Endothelial cell of hepatic sinusoid (primary cell): ENCODE results near the gene EDC4.

Source experiments
- in situ Hi-C: cut with HindIII; loops from 2 replicates; pipeline ENCODE4 v1.10.0; 2017; ENCODE audit warnings: low sequenced_read_pairs

The EDC4 gene

DNA sequence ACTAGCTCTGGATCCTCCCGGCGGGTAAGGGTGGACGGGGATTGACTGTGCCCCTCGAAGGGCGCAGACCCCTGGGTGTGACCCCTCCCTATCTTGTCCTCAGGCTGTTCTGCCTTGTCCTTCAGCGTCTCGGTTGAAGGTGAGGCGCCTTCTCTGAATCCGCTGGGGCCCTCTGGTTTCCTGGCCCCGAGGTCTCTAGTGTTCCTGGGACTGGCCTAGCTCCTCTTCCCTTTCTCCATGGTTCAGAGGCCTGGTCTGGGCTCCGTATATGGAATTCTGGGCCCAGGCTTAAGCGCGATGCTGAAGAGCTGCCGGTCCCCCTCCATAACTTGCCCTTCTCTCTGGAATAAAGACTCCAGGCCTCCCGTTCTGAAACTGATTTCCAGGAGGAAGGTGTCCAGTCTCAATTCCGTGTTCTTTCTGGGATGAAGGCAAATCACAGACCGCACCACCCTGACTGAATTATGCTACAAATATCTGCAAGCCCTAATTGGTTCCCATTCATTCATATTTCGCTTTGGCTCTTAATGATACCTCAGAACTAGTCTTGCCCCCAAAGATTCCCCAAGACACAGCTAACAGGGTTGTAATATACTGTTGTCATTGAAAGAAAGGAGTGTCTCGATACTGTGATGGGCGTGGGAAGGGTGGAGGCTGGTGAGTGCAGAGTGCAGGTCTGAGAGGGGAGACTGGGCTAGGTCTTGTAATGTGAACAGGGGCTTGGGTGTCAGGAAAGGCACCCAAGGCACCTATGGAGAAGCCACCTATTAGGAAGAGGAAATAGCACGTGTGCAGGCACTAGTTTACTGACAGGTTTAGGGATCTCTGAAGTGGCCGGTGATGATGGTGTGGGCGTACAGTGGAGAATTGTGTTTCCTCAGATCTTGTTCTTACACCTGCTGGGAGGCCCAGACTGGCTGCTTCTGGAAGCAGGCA is 851 bp downstream of the EDC4 start:
- in situ Hi-C loops, result no loop called here

DNA sequence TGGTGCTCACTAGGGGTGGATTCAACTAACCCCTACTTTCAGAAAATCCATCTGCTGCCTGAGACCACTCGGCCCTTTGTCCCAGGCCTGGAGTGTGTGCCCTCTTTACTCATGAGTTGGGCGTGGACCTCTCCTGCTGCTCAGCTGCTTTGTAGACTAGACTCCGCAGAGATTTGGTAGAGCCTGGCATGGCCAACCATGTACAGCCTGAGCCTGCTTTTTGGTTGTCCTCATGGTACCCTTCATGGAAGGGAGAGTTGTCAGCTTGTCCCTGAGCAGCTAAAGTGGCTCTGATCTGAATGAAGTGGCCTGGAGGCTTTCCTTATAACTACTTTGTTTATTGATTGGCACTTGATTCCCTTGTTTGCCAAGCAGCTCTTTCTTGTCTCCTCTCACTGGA is 1.5 kb downstream of the EDC4 start:
- in situ Hi-C loops, result no loop called here

DNA sequence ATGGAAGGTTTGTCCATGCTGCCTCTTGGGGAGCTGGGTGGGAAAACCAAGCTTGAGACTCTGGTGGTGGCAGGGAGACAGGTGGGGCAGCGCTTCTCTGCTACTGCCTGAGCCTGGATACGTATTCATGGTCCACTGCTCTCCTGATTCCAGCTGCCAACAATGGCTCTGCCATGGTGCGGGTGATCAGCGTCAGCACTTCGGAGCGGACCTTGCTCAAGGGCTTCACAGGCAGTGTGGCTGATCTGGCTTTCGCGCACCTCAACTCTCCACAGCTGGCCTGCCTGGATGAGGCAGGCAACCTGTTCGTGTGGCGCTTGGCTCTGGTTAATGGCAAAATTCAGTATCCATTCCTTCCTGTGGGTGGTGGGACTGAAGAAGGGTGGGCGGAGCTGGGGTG is 4.2 kb downstream of the EDC4 start:
- in situ Hi-C loops, result loop anchor here (25.0 kb wide), 1 partner anchor 185 kb away; no protein-coding TSS in a partner anchor

DNA sequence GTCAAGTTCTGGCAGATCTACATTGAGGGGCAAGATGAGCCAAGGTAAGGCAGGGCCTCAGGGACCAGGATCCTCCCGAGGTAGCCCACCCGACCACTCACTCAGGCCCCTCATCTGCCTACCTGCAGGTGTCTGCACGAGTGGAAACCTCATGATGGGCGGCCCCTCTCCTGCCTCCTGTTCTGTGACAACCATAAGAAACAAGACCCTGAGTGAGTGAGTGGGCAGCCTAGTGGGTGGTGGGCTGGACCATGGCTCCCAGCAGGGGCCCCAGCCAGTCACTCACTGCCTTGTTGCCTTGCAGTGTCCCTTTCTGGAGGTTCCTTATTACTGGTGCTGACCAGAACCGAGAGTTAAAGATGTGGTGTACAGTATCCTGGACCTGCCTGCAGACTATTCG is 5.4 kb downstream of the EDC4 start:
- in situ Hi-C loops, result loop anchor here (25.0 kb wide), 1 partner anchor 184 kb away; no protein-coding TSS in a partner anchor

DNA sequence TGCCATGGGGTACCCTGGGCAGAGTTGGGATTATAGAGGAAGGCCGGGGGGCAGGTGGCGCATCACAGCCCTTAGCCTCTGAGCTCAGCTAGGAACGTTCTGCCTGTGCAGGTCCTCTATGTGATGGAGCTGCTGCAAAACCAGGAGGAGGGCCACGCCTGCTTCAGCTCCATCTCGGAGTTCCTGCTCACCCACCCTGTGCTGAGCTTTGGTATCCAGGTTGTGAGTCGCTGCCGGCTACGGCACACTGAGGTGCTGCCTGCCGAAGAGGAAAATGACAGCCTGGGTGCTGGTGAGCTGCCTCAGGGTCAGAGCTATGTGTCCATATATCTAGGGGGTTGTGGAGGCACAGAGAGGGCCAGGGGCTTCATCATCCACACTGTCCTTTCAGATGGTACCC is 6.0 kb downstream of the EDC4 start:
- in situ Hi-C loops, result loop anchor here (25.0 kb wide), 1 partner anchor 183 kb away; no protein-coding TSS in a partner anchor

DNA sequence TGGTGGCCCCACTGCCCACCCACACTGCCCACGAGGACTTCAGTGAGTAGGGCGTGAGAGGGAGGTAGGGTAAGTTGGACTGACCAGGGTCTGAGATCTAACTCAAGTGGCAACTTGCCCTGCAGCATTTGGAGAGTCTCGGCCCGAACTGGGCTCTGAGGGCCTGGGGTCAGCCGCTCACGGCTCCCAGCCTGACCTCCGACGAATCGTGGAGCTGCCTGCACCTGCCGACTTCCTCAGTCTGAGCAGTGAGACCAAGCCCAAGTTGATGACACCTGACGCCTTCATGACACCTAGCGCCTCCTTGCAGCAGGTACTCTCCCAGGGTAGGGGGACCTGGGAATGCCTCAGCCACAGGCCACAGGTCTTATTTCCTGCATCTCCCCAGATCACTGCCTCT is 6.6 kb downstream of the EDC4 start:
- in situ Hi-C loops, result loop anchor here (25.0 kb wide), 1 partner anchor 183 kb away; no protein-coding TSS in a partner anchor

DNA sequence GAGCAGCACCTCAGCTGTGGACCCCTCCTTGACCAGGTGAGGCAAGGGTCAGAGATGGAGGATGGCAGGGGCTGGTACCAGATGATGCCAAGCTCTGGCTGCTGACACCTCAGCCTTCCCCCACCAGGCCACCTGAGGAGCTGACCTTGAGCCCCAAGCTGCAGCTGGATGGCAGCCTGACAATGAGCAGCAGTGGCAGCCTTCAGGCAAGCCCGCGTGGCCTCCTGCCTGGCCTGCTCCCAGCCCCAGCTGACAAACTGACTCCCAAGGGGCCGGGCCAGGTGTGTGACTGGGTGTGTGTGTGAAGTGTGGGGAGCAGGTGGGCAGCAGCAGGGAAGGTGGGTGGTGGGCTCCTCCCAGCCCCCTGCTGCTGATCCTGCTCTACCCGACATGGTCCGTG is 7.1 kb downstream of the EDC4 start:
- in situ Hi-C loops, result loop anchor here (10.0 to 25.0 kb wide), 2 partner anchors 125 to 182 kb away; no protein-coding TSS in a partner anchor

DNA sequence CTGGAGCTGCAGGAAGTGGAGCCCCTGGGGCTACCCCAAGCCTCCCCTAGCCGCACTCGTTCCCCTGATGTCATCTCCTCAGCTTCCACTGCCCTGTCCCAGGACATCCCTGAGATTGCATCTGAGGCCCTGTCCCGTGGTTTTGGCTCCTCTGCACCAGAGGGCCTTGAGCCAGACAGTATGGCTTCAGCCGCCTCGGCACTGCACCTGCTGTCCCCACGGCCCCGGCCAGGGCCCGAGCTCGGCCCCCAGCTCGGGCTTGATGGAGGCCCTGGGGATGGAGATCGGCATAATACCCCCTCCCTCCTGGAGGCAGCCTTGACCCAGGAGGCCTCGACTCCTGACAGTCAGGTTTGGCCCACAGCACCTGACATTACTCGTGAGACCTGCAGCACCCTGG is 7.7 kb downstream of the EDC4 start:
- in situ Hi-C loops, result loop anchor here (10.0 to 25.0 kb wide), 2 partner anchors 124 to 182 kb away; no protein-coding TSS in a partner anchor

DNA sequence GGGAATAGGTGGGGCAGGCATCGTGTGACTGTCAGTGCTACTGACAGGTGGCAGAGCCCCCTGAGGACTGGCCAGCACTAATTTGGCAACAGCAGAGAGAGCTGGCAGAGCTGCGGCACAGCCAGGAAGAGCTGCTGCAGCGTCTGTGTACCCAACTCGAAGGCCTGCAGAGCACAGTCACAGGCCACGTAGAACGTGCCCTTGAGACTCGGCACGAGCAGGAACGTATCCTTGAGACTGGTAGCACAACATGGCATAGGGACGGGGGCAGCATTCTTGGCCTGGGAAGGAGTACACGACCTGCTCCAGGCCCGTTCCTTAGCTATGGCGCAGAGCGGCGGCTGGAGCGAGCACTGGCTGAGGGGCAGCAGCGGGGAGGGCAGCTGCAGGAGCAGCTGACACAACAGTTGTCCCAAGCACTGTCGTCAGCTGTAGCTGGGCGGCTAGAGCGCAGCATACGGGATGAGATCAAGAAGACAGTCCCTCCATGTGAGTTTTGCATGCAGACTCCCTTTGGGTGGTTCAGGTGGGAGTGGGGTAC is 8.8 kb downstream of the EDC4 start:
- in situ Hi-C loops, result loop anchor here (10.0 to 25.0 kb wide), 2 partner anchors 123 to 181 kb away; no protein-coding TSS in a partner anchor

DNA sequence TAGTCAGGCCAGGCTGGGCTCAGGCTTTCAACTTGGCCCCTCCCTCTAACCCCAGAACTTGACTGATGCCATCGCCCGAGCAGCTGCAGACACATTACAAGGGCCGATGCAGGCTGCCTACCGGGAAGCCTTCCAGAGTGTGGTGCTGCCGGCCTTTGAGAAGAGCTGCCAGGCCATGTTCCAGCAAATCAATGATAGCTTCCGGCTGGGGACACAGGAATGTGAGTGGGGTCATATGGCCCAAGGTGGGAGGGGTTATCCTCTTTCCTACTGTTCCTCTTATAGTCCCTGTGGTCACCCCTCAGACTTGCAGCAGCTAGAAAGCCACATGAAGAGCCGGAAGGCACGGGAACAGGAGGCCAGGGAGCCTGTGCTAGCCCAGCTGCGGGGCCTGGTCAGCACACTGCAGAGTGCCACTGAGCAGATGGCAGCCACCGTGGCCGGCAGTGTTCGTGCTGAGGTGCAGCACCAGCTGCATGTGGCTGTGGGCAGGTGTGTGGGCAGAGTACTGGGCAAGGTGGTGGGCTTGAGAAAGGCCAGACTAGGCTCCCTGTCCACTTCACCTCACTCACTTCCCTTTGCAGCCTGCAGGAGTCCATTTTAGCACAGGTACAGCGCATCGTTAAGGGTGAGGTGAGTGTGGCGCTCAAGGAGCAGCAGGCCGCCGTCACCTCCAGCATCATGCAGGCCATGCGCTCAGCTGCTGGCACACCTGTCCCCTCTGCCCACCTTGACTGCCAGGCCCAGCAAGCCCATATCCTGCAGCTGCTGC is 9.7 kb downstream of the EDC4 start:
- in situ Hi-C loops, result loop anchor here (10.0 to 25.0 kb wide), 2 partner anchors 122 to 180 kb away; no protein-coding TSS in a partner anchor

DNA sequence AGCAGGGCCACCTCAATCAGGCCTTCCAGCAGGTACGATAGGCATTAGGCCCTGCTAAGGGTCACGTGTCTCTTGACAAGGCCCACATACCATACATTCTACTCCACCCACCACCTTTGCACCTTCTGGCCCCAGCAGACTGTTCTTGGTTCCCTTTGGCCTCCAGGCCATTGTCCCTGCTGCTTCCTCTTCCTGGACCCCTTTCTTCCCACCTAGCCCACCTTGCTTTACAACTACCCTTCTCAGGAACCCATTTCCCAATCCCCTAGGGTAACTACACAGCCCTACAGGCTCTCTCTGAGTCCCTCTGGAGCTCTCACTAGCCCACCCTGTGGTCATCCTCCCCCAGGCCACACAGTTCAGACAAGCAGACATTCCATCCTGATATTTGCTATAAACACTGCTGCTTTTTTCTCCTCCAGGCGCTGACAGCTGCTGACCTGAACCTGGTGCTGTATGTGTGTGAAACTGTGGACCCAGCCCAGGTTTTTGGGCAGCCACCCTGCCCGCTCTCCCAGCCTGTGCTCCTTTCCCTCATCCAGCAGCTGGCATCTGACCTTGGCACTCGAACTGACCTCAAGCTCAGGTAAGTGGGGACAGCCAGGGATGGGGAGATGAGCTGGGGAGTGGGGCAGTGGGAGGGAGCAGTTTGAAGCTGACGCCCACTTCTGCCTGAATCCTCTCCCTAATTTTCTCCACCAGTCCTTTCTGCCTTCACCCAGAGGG is 10.5 kb downstream of the EDC4 start:
- in situ Hi-C loops, result loop anchor here (10.0 to 25.0 kb wide), 2 partner anchors 121 to 179 kb away; no protein-coding TSS in a partner anchor

DNA sequence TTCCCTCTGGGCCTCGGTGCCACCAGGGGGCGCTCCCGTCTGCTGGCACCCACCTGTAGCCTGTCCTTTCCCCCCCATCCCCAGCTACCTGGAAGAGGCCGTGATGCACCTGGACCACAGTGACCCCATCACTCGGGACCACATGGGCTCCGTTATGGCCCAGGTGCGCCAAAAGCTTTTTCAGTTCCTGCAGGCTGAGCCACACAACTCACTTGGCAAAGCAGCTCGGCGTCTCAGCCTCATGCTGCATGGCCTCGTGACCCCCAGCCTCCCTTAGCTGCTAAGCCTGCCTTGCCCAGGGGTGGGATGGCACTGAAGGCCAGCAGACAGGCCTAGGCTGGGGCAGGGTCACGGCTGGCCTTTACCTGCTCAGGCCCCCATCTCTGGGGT is 11.0 kb downstream of the EDC4 start:
- in situ Hi-C loops, result loop anchor here (10.0 to 25.0 kb wide), 2 partner anchors 121 to 178 kb away; no protein-coding TSS in a partner anchor

DNA sequence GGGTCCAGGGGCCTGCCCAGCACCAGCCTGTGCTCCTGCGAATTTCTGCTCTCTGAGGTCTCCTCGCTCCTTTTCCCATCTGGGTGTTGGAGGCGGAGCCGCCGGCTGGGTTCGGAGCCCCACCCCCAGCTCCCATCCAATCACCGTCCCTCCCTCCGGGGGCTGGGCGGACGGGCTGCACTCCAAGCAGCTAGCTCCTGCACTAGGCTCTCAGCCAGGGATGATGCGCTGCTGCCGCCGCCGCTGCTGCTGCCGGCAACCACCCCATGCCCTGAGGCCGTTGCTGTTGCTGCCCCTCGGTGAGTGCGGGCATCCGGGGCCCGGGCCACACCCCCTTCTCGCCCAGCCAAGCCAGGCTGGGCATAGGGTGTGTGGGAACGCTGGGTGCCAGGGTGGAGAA is 11.8 kb downstream of the EDC4 start, which contains the start of gene NRN1L:
NRN1L (plus strand) TSS at position 202 of the 400 bp plus-strand sequence; CDS start at position 221, 19 bp downstream.
- in situ Hi-C loops, result loop anchor here (5.0 to 25.0 kb wide), 4 partner anchors 62 to 178 kb away; partner anchors contain the start of gene GFOD2

DNA sequence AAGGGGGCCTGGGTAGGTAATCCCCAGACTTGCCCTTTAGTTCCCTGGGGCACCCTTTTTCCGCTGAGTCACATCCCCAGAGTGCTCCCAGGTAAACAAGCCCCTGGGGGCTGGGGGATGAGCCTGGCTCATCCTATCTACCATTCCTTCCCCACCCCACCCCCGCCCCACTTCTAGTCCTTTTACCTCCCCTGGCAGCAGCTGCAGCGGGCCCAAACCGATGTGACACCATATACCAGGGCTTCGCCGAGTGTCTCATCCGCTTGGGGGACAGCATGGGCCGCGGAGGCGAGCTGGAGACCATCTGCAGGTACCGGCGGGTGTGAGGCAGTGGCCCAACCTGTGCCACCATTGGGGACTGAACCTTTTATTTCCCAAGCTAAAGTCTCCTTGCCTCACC is 12.7 kb downstream of the EDC4 start:
- in situ Hi-C loops, result loop anchor here (5.0 to 25.0 kb wide), 4 partner anchors 63 to 177 kb away; partner anchors contain the start of gene GFOD2

DNA sequence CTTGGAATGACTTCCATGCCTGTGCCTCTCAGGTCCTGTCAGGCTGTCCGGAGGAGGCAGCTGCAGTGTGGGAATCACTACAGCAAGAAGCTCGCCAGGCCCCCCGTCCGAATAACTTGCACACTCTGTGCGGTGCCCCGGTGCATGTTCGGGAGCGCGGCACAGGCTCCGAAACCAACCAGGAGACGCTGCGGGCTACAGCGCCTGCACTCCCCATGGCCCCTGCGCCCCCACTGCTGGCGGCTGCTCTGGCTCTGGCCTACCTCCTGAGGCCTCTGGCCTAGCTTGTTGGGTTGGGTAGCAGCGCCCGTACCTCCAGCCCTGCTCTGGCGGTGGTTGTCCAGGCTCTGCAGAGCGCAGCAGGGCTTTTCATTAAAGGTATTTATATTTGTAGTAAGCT is 13.1 kb downstream of the EDC4 start:
- in situ Hi-C loops, result loop anchor here (5.0 to 25.0 kb wide), 4 partner anchors 64 to 176 kb away; partner anchors contain the start of gene GFOD2

DNA sequence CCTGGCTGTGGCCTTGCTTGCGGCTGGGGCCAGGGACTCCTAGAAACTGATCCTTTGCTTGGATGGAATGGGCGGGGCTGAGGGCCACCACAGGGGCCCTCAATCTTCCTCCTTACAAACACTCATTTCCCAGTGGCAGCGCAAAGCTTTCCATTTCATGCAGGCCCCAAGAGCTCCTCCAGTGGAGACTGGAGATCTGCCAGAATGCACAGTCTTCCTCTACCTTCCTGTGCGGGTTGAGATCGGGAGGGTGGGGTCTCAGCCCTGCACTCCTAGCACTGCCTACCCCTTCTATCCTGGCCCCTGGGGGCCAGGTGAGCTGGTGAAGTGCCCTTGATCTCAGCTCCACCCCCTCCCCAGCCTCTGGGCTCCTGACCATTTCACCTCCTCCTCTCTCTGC is 13.5 kb downstream of the EDC4 start:
- in situ Hi-C loops, result loop anchor here (5.0 to 25.0 kb wide), 4 partner anchors 64 to 176 kb away; partner anchors contain the start of gene GFOD2

DNA sequence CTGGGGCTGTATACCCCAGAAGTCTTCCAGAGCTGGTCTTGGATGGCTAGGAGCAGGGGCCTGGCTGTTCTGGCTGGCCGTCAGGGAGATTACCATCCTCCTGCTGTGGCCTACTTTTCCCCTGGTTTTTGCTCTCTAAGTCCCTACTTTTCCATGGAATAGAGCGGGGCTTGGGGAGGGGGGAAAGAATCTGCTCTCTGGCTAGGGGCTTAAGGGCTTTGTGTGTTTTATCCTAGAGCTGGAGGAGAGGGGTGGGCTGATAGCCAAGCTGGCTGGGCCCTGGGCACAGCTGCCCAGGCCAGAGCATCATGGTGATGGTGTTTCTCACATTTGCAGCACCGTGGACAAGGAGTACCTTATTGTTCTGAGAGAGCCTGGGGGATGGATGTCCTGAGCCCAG is 15.5 kb downstream of the EDC4 start:
- in situ Hi-C loops, result loop anchor here (5.0 to 25.0 kb wide), 4 partner anchors 66 to 174 kb away; partner anchors contain the start of gene GFOD2

DNA sequence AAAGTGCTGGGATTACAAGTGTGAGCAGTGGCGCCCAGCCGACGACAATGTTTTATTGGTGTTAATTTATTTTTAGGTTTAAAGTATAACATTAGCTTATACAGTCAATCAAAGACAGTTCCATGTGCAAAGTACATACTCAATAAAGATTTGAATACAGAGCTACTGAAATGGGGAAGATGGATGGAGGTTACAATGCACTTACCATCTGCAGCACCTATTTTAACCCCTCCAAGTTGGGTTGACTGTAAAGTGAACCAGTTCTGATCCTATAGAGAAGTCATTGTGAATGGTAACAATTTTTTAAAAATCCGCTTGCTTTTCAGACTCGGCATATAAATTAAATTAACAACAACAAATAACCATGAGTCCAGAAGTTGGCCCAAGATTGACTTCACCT is 19.5 kb downstream of the EDC4 start:
- in situ Hi-C loops, result loop anchor here (25.0 kb wide), 1 partner anchor 170 kb away; no protein-coding TSS in a partner anchor
